Neuronal stem cell (in vitro differentiated cells): Measurements from ENCODE around the gene CD8A.

ENCODE experiments used
- DNase-seq: peaks from one replicate; pipeline ENCODE4 v3.0.0-alpha.2; 2013; ENCODE audit warnings: low spot score
- H2AFZ ChIP-seq: one replicate; pipeline ENCODE4 v1.6.1; 2013; ENCODE audit warnings: mild to moderate bottlenecking, low read length, inconsistent platforms
- H2AK5ac ChIP-seq: 2 replicates; pipeline ENCODE4 v1.6.1; 2013; ENCODE audit warnings: low read depth, mild to moderate bottlenecking, inconsistent platforms, low read length, moderate library complexity, mixed read lengths
- H2BK120ac ChIP-seq: 2 replicates; pipeline ENCODE4 v1.6.1; 2013; ENCODE audit warnings: low read depth, mild to moderate bottlenecking, inconsistent platforms, low read length, moderate library complexity, mixed read lengths
- H2BK12ac ChIP-seq: one replicate; pipeline ENCODE4 v1.6.1; 2013; ENCODE audit warnings: low read length, inconsistent platforms
- H2BK15ac ChIP-seq: 2 replicates; pipeline ENCODE4 v1.6.1; 2013; ENCODE audit warnings: mild to moderate bottlenecking, low read length, inconsistent platforms, mixed read lengths
- H2BK5ac ChIP-seq: one replicate; pipeline ENCODE4 v1.6.1; 2013; ENCODE audit warnings: inconsistent platforms, mild to moderate bottlenecking, low read length, moderate library complexity
- H3K14ac ChIP-seq: one replicate; pipeline ENCODE4 v1.6.1; 2013; ENCODE audit warnings: low read length, inconsistent platforms
- H3K18ac ChIP-seq: 2 replicates; pipeline ENCODE4 v1.6.1; 2013; ENCODE audit warnings: low read length, inconsistent platforms
- H3K23ac ChIP-seq: 2 replicates; pipeline ENCODE4 v1.6.1; 2013; ENCODE audit warnings: low read depth, mild to moderate bottlenecking, mixed read lengths, low read length, inconsistent platforms; ENCODE audit not compliant: poor library complexity
- H3K27ac ChIP-seq: replicated peaks from 3 replicates; pipeline ENCODE4 v1.5.1; 2013; ENCODE audit warnings: low read length, inconsistent platforms
- H3K27me3 ChIP-seq, 3 experiments: 2 replicates each; pipeline ENCODE4 v1.6.1; 2013; ENCODE audit warnings: low read length in 3 of 3, mild to moderate bottlenecking in 2 of 3, inconsistent platforms in 1 of 3, low read depth in 1 of 3, mixed read lengths in 1 of 3, moderate library complexity in 1 of 3; ENCODE audit not compliant: control insufficient read depth in 3 of 3, insufficient read depth in 3 of 3
- H3K36me3 ChIP-seq, 2 donors: replicated peaks in 1 of 2; 2 replicates each; pipeline ENCODE4 v1.6.1; 2013; ENCODE audit warnings: low read length in 2 of 2; ENCODE audit not compliant: control insufficient read depth in 2 of 2, insufficient read depth in 2 of 2
- H3K4ac ChIP-seq: 2 replicates; pipeline ENCODE4 v1.6.1; 2013; ENCODE audit warnings: inconsistent platforms, mild to moderate bottlenecking, low read length, moderate library complexity
- H3K4me1 ChIP-seq, 2 donors: 1 replicate in 1 of 2; 2 replicates in 1 of 2; pipeline ENCODE4 v1.6.1; 2013; ENCODE audit warnings: low read length in 2 of 2, low read depth in 1 of 2; ENCODE audit not compliant: control insufficient read depth in 2 of 2, insufficient read depth in 1 of 2
- H3K4me2 ChIP-seq: one replicate; pipeline ENCODE4 v1.6.1; 2013; ENCODE audit warnings: mild to moderate bottlenecking, low read length, inconsistent platforms; ENCODE audit not compliant: insufficient read depth, poor library complexity, severe bottlenecking
- H3K4me3 ChIP-seq, 2 donors: 2 replicates each; pipeline ENCODE4 v1.5.1; 2013; ENCODE audit warnings: low read length in 2 of 2, mild to moderate bottlenecking in 2 of 2, inconsistent platforms in 1 of 2, moderate library complexity in 1 of 2
- H3K79me1 ChIP-seq: one replicate; pipeline ENCODE4 v1.6.1; 2013; ENCODE audit warnings: low read depth, mild to moderate bottlenecking, inconsistent platforms, low read length, moderate library complexity
- H3K9ac ChIP-seq: one replicate; pipeline ENCODE4 v1.6.1; 2013; ENCODE audit warnings: mild to moderate bottlenecking, low read depth, low read length, inconsistent platforms; ENCODE audit not compliant: poor library complexity
- H3K9me3 ChIP-seq, 2 donors: replicated peaks in 1 of 2; 2 replicates each; pipeline versions ENCODE3 to v1.6.1; 2013; ENCODE audit warnings: low read length in 2 of 2, mild to moderate bottlenecking in 2 of 2, inconsistent platforms in 1 of 2, low read depth in 1 of 2, mixed read lengths in 1 of 2, moderate library complexity in 1 of 2; ENCODE audit not compliant: control insufficient read depth in 2 of 2, insufficient read depth in 1 of 2
- H4K8ac ChIP-seq: one replicate; pipeline ENCODE4 v1.6.1; 2013; ENCODE audit warnings: low read depth, mild to moderate bottlenecking, inconsistent platforms, low read length, moderate library complexity
- H4K91ac ChIP-seq: one replicate; pipeline ENCODE4 v1.6.1; 2013; ENCODE audit warnings: low read length, low read depth, mild to moderate bottlenecking, inconsistent platforms; ENCODE audit not compliant: poor library complexity
- WGBS, 2 donors: extraction: QIAGEN DNeasy Blood & Tissue Kit; methylation state at CpG; one replicate each; pipeline ENCODE4 v1.1.7; 2013; ENCODE audit warnings: missing lambda C conversion rate in 2 of 2, mixed read lengths in 1 of 2; ENCODE audit not compliant: insufficient read length in 2 of 2, insufficient replicate concordance in 1 of 2; ENCODE audit errors: extremely low coverage in 2 of 2; 5-methylcytosine and 5-hydroxymethylcytosine counted together

CD8A gene

GRCh38 chr2:86818114-86818801, 27.5 kb upstream of the CD8A start:
- H2AFZ ChIP-seq, result no peak overlapping the region
- no peak overlapping the region for H3K4me2 ChIP-seq
- no peak overlapping the region for H4K8ac ChIP-seq
- no peak for DNase-seq
- no peak overlapping the region for H2BK120ac ChIP-seq
- H4K91ac ChIP-seq, result no peak overlapping the region
- H3K4me3 ChIP-seq, result no peak overlapping the region
- WGBS, 2 donors, result no CpG with 5 or more reads among the region's 4 CpGs
- no peak overlapping the region for H3K27ac ChIP-seq
- no peak overlapping the region for H2AK5ac ChIP-seq
- no peaks in the 10 kb centered on the region for H3K4me1 ChIP-seq
- H3K9ac ChIP-seq, result no peak overlapping the region
- H3K14ac ChIP-seq, result no peak overlapping the region
- no peak overlapping the region for H3K18ac ChIP-seq
- no peak overlapping the region for H3K23ac ChIP-seq
- H2BK5ac ChIP-seq, result no peak overlapping the region
- no peaks in the 10 kb centered on the region for H3K36me3 ChIP-seq
- no peaks in the 10 kb centered on the region for H3K9me3 ChIP-seq
- H3K79me1 ChIP-seq, result no peaks in the 10 kb centered on the region
- peaks cover 0 to 8% (median 0%) of the 10 kb centered on the region in 3 experiments for H3K27me3 ChIP-seq
- H2BK15ac ChIP-seq, result no peak overlapping the region
- no peak overlapping the region for H2BK12ac ChIP-seq
- H3K4ac ChIP-seq, result no peak overlapping the region

- no peak overlapping the region for H2BK12ac ChIP-seq
- H3K4ac ChIP-seq, result no peak overlapping the region
- H3K36me3 ChIP-seq, result no peaks in the 10 kb centered on the region
Measured at GRCh38 chr2:86815611-86816010, 24.9 kb upstream of the CD8A start.

GRCh38 chr2:86809481-86810121, 18.9 kb upstream of the CD8A start:
- H2BK120ac ChIP-seq, result no peak overlapping the region
- no CpG with 5 or more reads among the region's 43 CpGs for WGBS, 2 donors
- no peaks in the 10 kb centered on the region for H3K9me3 ChIP-seq
- H3K18ac ChIP-seq, result no peak overlapping the region
- no peak overlapping the region for H3K9ac ChIP-seq
- H3K36me3 ChIP-seq, result no peaks in the 10 kb centered on the region
- H2AK5ac ChIP-seq, result no peak overlapping the region
- no peak overlapping the region for H3K14ac ChIP-seq
- H4K8ac ChIP-seq, result no peak overlapping the region
- H3K4me3 ChIP-seq, result no peak overlapping the region
- H3K23ac ChIP-seq, result no peak overlapping the region
- H2BK15ac ChIP-seq, result no peak overlapping the region
- H3K27ac ChIP-seq, result no peak overlapping the region
- no peak overlapping the region for H3K4me2 ChIP-seq
- peak overlapping the region; percentile 35 for H2BK12ac ChIP-seq
- no peak overlapping the region for H3K4ac ChIP-seq
- no peak overlapping the region for H2AFZ ChIP-seq
- H2BK5ac ChIP-seq, result peak overlapping the region; percentile 47
- peaks cover 4 to 11% of the 10 kb centered on the region in 2 donors for H3K4me1 ChIP-seq
- DNase-seq, result no peak
- no peak overlapping the region for H4K91ac ChIP-seq
- H3K79me1 ChIP-seq, result no peaks in the 10 kb centered on the region
- peaks cover 0 to 38% (median 7%) of the 10 kb centered on the region in 3 experiments for H3K27me3 ChIP-seq

More at GRCh38 chr2:86815611-86816010, 24.9 kb upstream of the CD8A start:
- H4K8ac ChIP-seq, result no peak overlapping the region
- H4K91ac ChIP-seq, result no peak overlapping the region
- no peaks in the 10 kb centered on the region for H3K9me3 ChIP-seq
- no peak overlapping the region for H2AK5ac ChIP-seq
- H3K14ac ChIP-seq, result no peak overlapping the region
- WGBS, 2 donors, result no CpG with 5 or more reads among the region's 1 CpG
- no peaks in the 10 kb centered on the region for H3K4me1 ChIP-seq
- H2BK5ac ChIP-seq, result no peak overlapping the region
- no peak overlapping the region for H3K23ac ChIP-seq
- no peak overlapping the region for H2BK15ac ChIP-seq
- H3K4me2 ChIP-seq, result no peak overlapping the region
- no peak overlapping the region for H3K4me3 ChIP-seq
- DNase-seq, result no peak
- no peak overlapping the region for H3K18ac ChIP-seq
- H3K79me1 ChIP-seq, result no peaks in the 10 kb centered on the region
- H3K9ac ChIP-seq, result no peak overlapping the region
- H2BK120ac ChIP-seq, result no peak overlapping the region
- H3K27me3 ChIP-seq, result peaks cover 0 to 8% (median 0%) of the 10 kb centered on the region in 3 experiments
- no peak overlapping the region for H2AFZ ChIP-seq
- no peak overlapping the region for H3K27ac ChIP-seq

DNA sequence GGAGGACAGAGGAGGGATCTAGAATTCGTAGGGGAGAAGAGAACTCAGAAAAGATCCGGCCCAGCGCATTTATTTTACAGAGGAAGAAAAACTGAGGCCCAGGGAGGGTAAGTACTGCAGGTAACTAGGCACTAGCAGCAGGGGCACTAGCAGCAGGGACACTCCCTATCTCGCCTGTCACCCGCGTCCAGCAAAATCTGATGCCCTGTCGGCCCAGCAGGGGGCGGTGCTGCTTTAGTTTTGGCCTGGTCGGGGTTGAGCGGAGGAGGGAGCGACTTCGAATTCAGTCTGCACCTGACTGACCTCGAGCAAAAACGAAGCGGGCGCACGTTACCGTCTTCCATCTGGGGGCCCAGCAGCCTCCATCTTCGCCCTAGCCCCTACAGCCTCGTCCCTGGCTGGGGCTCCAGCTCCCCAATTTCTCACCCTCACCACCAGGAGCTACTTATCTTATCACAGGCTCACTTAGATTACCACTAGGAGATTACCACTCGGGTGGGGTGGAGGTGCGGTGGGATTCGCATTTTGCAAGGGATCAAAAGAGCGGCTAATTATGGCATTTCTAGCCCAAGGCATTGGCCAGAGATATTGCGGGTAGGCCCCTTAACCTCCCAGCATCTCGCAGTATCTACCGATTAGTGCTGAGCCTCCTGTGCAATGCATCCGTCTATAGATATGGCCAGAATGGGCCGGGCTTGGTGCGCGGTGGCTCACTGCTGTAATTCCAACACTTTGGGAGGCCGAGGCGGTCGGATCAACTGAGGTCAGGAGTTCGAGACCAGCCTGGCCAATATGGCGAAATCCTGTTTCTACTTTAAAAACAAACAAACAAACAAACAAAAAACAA, 17.8 kb upstream of the CD8A start:
- DNase-seq, result peak; percentile 88
- H3K4me3 ChIP-seq, result peak overlapping the region; percentile 43 to 84
- no peak overlapping the region for H2BK5ac ChIP-seq
- no peak overlapping the region for H2BK15ac ChIP-seq
- no CpG with 5 or more reads among the region's 36 CpGs for WGBS, 2 donors
- H3K27me3 ChIP-seq, result peaks cover 0 to 38% (median 7%) of the 10 kb centered on the region in 3 experiments
- no peak overlapping the region for H3K4ac ChIP-seq
- H3K27ac ChIP-seq, result no peak overlapping the region
- peak overlapping the region; percentile 93 for H3K4me2 ChIP-seq
- no peak overlapping the region for H3K9ac ChIP-seq
- H4K8ac ChIP-seq, result no peak overlapping the region
- H3K18ac ChIP-seq, result no peak overlapping the region
- peak overlapping the region; percentile 97 for H2AFZ ChIP-seq
- H2AK5ac ChIP-seq, result peak overlapping the region; percentile 61
- H3K23ac ChIP-seq, result peak overlapping the region; percentile 44
- peaks cover 4 to 11% of the 10 kb centered on the region in 2 donors for H3K4me1 ChIP-seq
- no peak overlapping the region for H2BK120ac ChIP-seq
- no peak overlapping the region for H3K14ac ChIP-seq
- H3K36me3 ChIP-seq, result no peaks in the 10 kb centered on the region
- H3K9me3 ChIP-seq, result no peaks in the 10 kb centered on the region
- H4K91ac ChIP-seq, result no peak overlapping the region
- no peak overlapping the region for H2BK12ac ChIP-seq
- no peaks in the 10 kb centered on the region for H3K79me1 ChIP-seq
